HepG2 (cell line): ENCODE data around the gene PTGES3. TPM values are rescaled to one million over a fixed set of nuclear protein-coding genes. Genes with fewer than 3 reads are reported as not detected.

ENCODE experiments used
- CREB3 ChIP-seq: sonication (generic); formaldehyde crosslinking; IDR thresholded peaks from 2 replicates; pipeline ENCODE4 v1.5.0; 2020; ENCODE audit warnings: missing genetic modification reagents
- E2F1 ChIP-seq: sonication (generic); formaldehyde crosslinking; IDR thresholded peaks from 2 replicates; pipeline ENCODE4 v1.5.0; 2020; ENCODE audit warnings: missing genetic modification reagents
- KLF15 ChIP-seq: sonication (generic); formaldehyde crosslinking; IDR thresholded peaks from 2 replicates; pipeline ENCODE4 v1.8.1; 2023; ENCODE audit warnings: borderline replicate concordance, mild to moderate bottlenecking, inconsistent platforms, missing genetic modification reagents, mixed read lengths
- MIER2 ChIP-seq: IDR thresholded peaks from 2 replicates; pipeline ENCODE4 v1.6.1; 2016; ENCODE audit warnings: missing biosample characterization, missing genetic modification reagents
- MTA1 ChIP-seq: sonication (generic); formaldehyde crosslinking; IDR thresholded peaks from 2 replicates; pipeline ENCODE4 v1.4.0; 2020; ENCODE audit warnings: missing genetic modification reagents, mild to moderate bottlenecking, borderline replicate concordance
- ZNF33A ChIP-seq: sonication (generic); formaldehyde crosslinking; IDR thresholded peaks from 2 replicates; pipeline ENCODE4 v1.5.1; 2020; ENCODE audit warnings: missing genetic modification reagents, mild to moderate bottlenecking, moderate library complexity, borderline replicate concordance
- ZNF552 ChIP-seq: sonication (generic); formaldehyde crosslinking; IDR thresholded peaks from 2 replicates; pipeline ENCODE4 v1.9.0; 2022; ENCODE audit warnings: missing genetic modification reagents, mild to moderate bottlenecking, borderline replicate concordance
- ZNF644 ChIP-seq: IDR thresholded peaks from 2 replicates; pipeline ENCODE4 v1.6.1; 2016; ENCODE audit warnings: low read depth
- ZNF660 ChIP-seq: sonication (generic); formaldehyde crosslinking; IDR thresholded peaks from 2 replicates; pipeline ENCODE4 v1.5.1; 2020; ENCODE audit warnings: mild to moderate bottlenecking, low read depth, missing genetic modification reagents, borderline replicate concordance
- ZNF749 ChIP-seq: sonication (generic); formaldehyde crosslinking; IDR thresholded peaks from 2 replicates; pipeline ENCODE4 v1.8.0; 2022; ENCODE audit warnings: mild to moderate bottlenecking, missing genetic modification reagents, moderate library complexity, borderline replicate concordance
- ZNF879 ChIP-seq: sonication (generic); formaldehyde crosslinking; IDR thresholded peaks from 2 replicates; pipeline ENCODE4 v1.8.1; 2023; ENCODE audit warnings: missing genetic modification reagents
- ZXDC ChIP-seq: sonication (generic); formaldehyde crosslinking; IDR thresholded peaks from 2 replicates; pipeline ENCODE4 v1.5.0; 2020; ENCODE audit warnings: mild to moderate bottlenecking, missing genetic modification reagents
- polyA plus RNA-seq, 8 experiments: library from polyadenylated mRNA; depleted of rRNA in 3 of 8; stranded (reverse) in 7 of 8; unstranded in 1 of 8; fragments of >200 nt; fragmentation: Illumina TruSeq in 4 of 8; extraction: Trizol in 4 of 8; gene quantifications; 2 replicates each; pipeline versions ENCODE4 v1.2.1 to v1.2.3, GENCODE V29; 2011 to 2016; ENCODE audit warnings: low read depth in 4 of 8, missing spikeins in 1 of 8, mixed read lengths in 1 of 8; ENCODE audit not compliant: insufficient read depth in 1 of 8
- total RNA-seq, 5 experiments: library from RNA; depleted of rRNA; stranded (reverse); fragments of >200 nt; fragmentation: Illumina TruSeq; extraction: Trizol; gene quantifications; 2 replicates each; pipeline ENCODE4 v1.2.3, GENCODE V29; 2016; ENCODE audit warnings: low read depth in 1 of 5
- TF ChIP-seq, protein P1 (sequence below), 2 experiments: sonication (generic) in 1 of 2; formaldehyde crosslinking in 1 of 2; IDR thresholded peaks; 2 replicates each; pipeline versions ENCODE4 v1.4.0 to v1.6.1; 2018 to 2020; ENCODE audit warnings: missing genetic modification reagents in 2 of 2, borderline replicate concordance in 1 of 2, low read depth in 1 of 2, mild to moderate bottlenecking in 1 of 2, missing biosample characterization in 1 of 2
- TF ChIP-seq, protein P2 (sequence below): IDR thresholded peaks from 2 replicates; pipeline ENCODE4 v1.6.1; 2016; ENCODE audit warnings: low read depth, control low read depth
- TF ChIP-seq, protein P3 (sequence below): IDR thresholded peaks from 2 replicates; pipeline ENCODE4 v1.6.1; 2012; ENCODE audit warnings: low read depth, low read length, improper control_type of control experiment

Gene PTGES3
- total and polyA plus RNA-seq, 2 of the 13 experiments (the other 11 are each of a cell fraction or from before 2014, with no cell fraction given) = 54.4 to 159 TPM

DNA sequence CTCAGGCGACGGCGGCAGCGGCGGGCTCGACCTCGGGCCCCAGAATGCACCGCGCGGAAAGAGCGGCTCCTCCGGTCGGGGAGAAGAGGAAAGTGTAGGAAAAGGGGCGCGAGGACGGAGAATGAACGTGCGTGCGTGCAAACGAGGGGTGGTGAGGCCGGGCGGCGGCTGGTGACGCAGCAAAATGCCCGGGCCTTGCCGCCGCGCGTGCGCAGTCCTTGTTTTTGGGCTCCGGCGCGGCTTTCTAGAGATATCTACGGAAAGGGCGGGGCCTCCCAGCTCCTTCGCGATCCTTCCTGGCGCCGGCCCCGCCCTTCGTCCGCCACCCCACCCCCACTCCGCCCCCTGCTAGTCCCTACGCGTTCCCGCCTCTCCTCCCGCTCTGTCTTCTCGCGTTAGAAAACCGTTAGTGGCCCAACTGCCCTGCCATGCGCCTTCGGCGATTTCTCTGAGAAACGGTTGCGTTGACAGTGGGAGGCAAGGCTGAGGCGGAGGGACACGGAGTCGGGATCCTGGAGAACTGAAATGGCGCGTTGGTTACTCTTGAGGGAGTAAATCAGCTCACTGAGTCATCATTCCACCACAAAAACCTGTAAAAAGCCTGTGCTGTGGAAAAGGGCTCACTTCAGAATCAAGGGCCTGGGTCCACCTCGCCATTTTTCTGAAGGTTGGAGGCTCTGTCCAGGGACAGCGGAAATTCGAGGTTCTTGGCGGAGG, at the start of gene PTGES3 (continued):
- TF ChIP-seq E2F1 (CRISPR knock-in tag) (peak; percentile 90), ZNF879 (CRISPR knock-in tag) (peak; percentile 97), KLF15 (peak; percentile 80), ZNF33A (no peak), ZXDC (CRISPR knock-in tag) (0 out of 2 replicates have a peak, but pooled peaks have one; percentile 82), MIER2 (CRISPR knock-in tag) (no peak), ZNF644 (CRISPR knock-in tag) (peak; percentile 83), CREB3 (CRISPR knock-in tag) (peak; percentile 76), ZNF552 (CRISPR knock-in tag) (peak; percentile 79), ZNF660 (no peak), MTA1 (CRISPR knock-in tag) (peak; percentile 91), ZNF749 (CRISPR knock-in tag) (peak; percentile 82; the same call in 1 of the 2 replicates)
- TF ChIP-seq, protein P1, sequence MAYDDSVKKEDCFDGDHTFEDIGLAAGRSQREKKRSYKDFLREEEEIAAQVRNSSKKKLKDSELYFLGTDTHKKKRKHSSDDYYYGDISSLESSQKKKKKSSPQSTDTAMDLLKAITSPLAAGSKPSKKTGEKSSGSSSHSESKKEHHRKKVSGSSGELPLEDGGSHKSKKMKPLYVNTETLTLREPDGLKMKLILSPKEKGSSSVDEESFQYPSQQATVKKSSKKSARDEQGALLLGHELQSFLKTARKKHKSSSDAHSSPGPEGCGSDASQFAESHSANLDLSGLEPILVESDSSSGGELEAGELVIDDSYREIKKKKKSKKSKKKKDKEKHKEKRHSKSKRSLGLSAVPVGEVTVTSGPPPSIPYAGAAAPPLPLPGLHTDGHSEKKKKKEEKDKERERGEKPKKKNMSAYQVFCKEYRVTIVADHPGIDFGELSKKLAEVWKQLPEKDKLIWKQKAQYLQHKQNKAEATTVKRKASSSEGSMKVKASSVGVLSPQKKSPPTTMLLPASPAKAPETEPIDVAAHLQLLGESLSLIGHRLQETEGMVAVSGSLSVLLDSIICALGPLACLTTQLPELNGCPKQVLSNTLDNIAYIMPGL (CRISPR knock-in tag; IDR thresholded peaks at IDR 0.05; ENCODE audit: borderline replicate concordance in 1 of 2, low read depth in 1 of 2) = peak; percentile 85 to 93
- TF ChIP-seq, protein P2, sequence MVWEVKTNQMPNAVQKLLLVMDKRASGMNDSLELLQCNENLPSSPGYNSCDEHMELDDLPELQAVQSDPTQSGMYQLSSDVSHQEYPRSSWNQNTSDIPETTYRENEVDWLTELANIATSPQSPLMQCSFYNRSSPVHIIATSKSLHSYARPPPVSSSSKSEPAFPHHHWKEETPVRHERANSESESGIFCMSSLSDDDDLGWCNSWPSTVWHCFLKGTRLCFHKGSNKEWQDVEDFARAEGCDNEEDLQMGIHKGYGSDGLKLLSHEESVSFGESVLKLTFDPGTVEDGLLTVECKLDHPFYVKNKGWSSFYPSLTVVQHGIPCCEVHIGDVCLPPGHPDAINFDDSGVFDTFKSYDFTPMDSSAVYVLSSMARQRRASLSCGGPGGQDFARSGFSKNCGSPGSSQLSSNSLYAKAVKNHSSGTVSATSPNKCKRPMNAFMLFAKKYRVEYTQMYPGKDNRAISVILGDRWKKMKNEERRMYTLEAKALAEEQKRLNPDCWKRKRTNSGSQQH (CRISPR knock-in tag) = peak; percentile 77
- TF ChIP-seq, protein P3, sequence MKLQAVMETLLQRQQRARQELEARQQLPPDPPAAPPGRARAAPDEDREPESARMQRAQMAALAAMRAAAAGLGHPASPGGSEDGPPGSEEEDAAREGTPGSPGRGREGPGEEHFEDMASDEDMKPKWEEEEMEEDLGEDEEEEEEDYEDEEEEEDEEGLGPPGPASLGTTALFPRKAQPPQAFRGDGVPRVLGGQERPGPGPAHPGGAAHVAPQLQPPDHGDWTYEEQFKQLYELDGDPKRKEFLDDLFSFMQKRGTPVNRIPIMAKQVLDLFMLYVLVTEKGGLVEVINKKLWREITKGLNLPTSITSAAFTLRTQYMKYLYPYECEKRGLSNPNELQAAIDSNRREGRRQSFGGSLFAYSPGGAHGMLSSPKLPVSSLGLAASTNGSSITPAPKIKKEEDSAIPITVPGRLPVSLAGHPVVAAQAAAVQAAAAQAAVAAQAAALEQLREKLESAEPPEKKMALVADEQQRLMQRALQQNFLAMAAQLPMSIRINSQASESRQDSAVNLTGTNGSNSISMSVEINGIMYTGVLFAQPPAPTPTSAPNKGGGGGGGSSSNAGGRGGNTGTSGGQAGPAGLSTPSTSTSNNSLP = no peak
